Measurements from ENCODE around the gene RBM42. TPM values are rescaled to one million over a fixed set of nuclear protein-coding genes. Genes with fewer than 3 reads are reported as not detected.
A peak's percentile ranks its signal among the peaks of the same experiment; 100 is the strongest.

The RBM42 gene
- polyA plus RNA-seq, 3 donors = 48.2 to 83.4 (median 69.0) TPM

- DNase-seq (ENCODE audit: extremely low read depth in 1 of 11, low read depth in 9 of 11, low spot score in 4 of 11) = no peak
Observed at GRCh38 chr19:35612224-35612558, 16.6 kb upstream of the RBM42 start.

GRCh38 chr19:35612559-35613321, 16.1 kb upstream of the RBM42 start, which contains the start of gene HAUS5:
TSS of gene HAUS5 (plus strand) at chr19:35612735. CDS start at chr19:35612795, 60 bp downstream.
- DNase-seq (ENCODE audit: extremely low read depth in 1 of 11, low read depth in 9 of 11, low spot score in 4 of 11) = peak; percentile 83 to 95 (median 91)

GRCh38 chr19:35613574-35613973, 15.3 kb upstream of the RBM42 start:
- no peak for DNase-seq (ENCODE audit: extremely low read depth in 1 of 11, low read depth in 9 of 11, low spot score in 4 of 11)

GRCh38 chr19:35615036-35615435, 13.8 kb upstream of the RBM42 start:
- no peak for DNase-seq (ENCODE audit: extremely low read depth in 1 of 11, low read depth in 9 of 11, low spot score in 4 of 11)

GRCh38 chr19:35618857-35619256, 10.0 kb upstream of the RBM42 start:
- no peak for DNase-seq (ENCODE audit: extremely low read depth in 1 of 11, low read depth in 9 of 11, low spot score in 4 of 11)

DNA sequence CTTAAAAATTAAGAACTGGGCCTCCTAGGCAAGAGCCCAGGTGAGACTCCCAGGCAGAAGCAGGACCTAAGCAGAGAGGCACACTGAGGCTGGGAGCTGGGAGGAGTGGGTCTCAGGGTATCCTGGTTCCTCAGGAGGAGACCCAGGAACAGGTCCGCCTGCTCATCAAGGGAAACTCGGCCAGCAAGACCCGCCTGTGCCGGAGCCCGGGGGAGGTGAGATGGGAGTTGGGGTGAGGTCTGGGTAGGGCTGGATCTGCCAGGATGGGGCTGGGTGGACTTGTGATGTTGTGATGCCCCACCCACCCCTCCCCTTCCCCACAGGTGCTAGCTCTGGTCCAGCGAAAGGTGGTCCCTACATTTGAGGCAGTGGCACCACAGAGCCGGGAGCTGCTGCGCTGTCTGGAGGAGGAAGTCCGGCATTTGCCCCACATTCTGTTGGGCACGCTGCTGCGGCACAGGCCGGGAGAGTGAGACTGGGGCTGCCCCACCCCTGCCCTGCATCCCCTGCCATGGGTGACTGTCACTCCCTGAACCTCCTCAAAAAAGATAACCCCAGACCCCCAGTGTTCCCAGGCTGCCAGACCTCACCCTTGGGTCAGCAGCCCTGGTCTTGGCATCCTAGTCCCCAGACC, 9.4 kb upstream of the RBM42 start:
- no peak for DNase-seq (ENCODE audit: extremely low read depth in 1 of 11, low read depth in 9 of 11, low spot score in 4 of 11)

GRCh38 chr19:35620001-35620400, 8.8 kb upstream of the RBM42 start:
- DNase-seq (ENCODE audit: extremely low read depth in 1 of 11, low read depth in 9 of 11, low spot score in 4 of 11) = no peak

GRCh38 chr19:35621708-35622107, 7.1 kb upstream of the RBM42 start:
- no peak for DNase-seq (ENCODE audit: extremely low read depth in 1 of 11, low read depth in 9 of 11, low spot score in 4 of 11)

DNA sequence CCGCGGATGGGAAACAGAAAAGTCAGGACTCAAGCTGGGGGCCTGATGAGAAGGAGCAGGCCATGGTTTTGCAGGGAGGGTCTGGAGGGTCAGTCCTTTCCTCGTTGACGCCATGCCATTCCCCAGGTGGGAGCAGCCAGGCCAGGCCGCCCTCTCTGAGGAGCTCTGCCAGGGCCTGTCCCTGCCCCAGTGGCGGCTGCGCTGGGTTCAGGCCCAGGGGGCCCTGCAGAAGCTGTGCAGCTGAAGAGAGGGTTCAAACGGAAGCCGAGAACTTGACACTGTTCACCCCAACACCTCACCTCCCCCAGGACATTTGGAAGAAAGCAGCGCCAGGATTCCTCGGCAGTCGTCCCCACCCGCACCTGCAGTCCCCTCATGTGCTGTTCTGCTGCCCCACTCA, 6.1 kb upstream of the RBM42 start:
- no peak for DNase-seq (ENCODE audit: extremely low read depth in 1 of 11, low read depth in 9 of 11, low spot score in 4 of 11)

DNA sequence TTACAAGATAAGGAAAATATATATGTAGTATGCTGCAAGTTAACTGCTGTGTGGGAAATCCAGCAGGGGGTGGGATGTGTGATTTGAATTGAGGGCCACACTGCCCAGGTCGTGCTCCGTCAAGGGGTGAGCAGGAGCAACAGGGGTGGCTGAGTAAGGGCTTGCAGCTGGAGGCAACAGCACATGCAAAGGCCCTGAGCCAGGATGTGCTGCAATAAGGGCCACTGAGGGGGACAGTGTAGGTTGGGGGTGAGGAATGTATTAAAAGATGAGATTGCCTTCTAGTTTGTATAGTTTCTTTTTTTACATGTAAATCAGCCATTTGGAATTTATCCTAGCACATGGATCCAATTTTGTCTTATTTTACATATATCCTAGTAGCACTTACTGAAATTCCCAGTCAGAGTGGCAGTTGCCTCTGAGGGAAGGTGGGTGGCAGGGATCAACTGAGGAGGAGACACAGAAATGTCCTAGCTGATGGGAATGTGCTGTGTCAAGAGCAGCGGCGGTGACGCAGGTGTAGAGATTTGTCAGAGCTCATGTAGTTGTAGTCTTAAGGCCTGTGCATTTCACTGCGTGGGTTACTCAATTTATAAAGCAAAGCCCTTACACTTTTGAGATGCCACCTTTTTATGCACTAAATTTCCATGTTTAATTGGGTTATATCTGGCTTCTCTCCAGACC, 5.4 kb upstream of the RBM42 start:
- no peak for DNase-seq (ENCODE audit: extremely low read depth in 1 of 11, low read depth in 9 of 11, low spot score in 4 of 11)

DNA sequence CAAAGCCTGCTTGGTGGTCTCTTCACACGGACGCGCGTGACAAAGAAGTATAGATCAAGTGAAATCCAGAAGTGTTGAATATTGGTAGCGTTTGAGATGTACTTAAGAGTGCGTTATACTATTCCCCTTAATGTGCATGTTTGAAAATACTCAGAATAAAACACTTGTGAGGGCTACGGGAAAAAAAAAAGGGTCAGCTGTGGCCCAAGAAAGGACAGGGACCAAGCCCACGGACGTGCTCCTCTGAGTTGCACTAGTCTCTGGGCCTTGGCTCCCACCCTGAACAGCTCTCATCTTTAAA, 622 bp upstream of the RBM42 start:
- DNase-seq (ENCODE audit: extremely low read depth in 1 of 11, low read depth in 9 of 11, low spot score in 4 of 11) = no peak

- no peak for DNase-seq (ENCODE audit: extremely low read depth in 1 of 11, low read depth in 9 of 11, low spot score in 4 of 11)
Observed at GRCh38 chr19:35629332-35629633, 447 bp downstream of the RBM42 start.

DNA sequence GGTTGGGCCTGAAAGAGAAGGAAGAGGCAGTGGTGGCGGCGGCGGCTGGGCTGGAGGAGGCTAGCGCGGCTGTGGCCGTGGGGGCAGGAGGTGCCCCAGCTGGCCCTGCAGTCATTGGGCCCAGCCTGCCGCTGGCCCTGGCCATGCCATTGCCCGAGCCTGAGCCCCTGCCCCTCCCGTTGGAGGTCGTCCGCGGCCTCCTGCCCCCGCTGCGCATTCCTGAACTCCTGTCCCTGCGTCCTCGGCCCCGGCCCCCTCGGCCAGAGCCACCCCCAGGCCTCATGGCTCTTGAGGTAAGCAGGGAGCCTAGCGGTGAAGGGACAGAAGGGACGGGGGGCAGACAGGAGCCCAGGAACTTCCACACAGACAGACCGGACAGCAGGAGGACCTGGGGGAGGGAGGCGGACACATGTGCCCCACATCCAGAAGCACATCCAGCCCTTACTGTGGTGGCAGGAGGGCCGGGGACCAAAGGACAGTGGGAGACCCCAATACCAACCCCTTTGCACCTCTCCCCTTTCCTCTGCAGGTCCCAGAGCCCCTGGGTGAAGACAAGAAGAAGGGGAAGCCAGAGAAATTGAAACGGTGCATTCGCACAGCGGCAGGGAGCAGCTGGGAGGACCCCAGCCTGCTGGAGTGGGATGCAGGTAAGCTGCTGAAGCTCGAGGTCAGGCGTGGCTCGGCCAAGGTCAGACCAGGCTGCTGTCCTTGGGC, 5.0 kb downstream of the RBM42 start:
- DNase-seq (ENCODE audit: extremely low read depth in 1 of 11, low read depth in 9 of 11, low spot score in 4 of 11) = no peak

DNA sequence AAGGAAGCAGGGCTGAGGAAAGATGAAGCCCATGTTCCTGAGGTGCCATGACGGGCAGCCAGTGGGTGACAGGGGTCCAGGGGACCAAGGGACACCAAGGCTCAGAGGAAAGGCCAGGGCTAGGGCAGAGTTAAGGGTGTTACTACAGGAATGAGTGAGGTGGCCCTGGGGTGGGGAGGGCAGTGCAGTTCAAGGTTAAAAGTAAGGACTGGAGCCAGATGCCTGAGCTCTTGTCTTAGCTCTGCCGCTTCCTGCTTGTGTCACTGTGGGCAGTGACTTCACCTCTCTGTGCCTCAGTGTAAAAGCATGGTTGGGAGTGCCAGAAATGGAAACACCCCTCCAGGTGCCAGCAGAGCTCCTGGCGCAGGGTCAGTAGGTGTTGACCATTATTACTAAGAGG, 7.8 kb downstream of the RBM42 start:
- DNase-seq (ENCODE audit: extremely low read depth in 1 of 11, low read depth in 9 of 11, low spot score in 4 of 11) = no peak

DNA sequence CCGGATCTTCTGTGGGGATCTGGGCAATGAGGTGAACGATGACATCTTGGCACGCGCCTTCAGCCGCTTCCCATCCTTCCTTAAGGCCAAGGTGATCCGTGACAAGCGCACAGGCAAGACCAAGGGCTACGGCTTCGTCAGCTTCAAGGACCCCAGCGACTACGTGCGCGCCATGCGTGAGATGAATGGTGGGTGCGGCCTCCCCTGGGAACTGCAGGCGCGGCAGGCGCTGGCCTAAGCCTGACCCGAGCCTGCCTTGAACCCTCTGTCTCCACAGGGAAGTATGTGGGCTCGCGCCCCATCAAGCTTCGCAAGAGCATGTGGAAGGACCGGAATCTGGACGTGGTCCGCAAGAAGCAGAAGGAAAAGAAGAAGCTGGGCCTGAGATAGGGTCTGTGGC, 8.3 kb downstream of the RBM42 start:
- no peak for DNase-seq (ENCODE audit: extremely low read depth in 1 of 11, low read depth in 9 of 11, low spot score in 4 of 11)

DNA sequence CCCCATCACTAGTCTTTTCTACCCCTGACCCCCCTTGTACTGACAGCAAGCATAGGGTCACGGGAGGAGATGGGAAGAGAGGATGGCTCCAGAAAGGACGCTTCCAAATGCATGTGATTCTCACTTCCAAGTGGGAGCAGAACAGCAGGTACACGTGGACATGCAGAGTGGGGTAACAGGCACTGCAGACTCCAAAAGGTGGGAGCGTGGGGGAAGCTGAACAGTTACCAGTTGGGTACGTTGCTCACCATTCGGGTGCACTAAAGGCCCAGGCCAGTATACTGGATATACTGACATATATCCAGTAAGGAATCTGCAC, 10.4 kb downstream of the RBM42 start:
- no peak for DNase-seq (ENCODE audit: extremely low read depth in 1 of 11, low read depth in 9 of 11, low spot score in 4 of 11)

DNA sequence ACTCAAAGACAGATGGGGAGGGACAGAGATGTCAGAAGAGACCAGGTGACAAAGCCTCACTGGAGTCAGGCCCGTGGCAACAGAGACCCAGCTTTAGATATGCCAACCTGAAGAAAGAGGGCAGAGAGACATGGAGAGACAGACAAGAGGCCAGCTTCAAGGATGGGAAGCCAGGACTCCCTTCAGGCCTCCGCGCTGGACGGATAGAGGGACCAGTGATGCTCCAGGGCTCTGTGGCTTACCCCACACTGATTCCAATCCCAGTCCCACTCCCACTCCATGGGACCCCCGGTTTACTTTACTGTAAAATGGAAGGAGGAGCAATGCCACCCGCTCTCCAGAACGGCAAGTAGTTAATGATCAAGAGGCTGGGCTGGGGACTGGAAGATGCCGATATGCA, 11.0 kb downstream of the RBM42 start:
- no peak for DNase-seq (ENCODE audit: extremely low read depth in 1 of 11, low read depth in 9 of 11, low spot score in 4 of 11)

DNA sequence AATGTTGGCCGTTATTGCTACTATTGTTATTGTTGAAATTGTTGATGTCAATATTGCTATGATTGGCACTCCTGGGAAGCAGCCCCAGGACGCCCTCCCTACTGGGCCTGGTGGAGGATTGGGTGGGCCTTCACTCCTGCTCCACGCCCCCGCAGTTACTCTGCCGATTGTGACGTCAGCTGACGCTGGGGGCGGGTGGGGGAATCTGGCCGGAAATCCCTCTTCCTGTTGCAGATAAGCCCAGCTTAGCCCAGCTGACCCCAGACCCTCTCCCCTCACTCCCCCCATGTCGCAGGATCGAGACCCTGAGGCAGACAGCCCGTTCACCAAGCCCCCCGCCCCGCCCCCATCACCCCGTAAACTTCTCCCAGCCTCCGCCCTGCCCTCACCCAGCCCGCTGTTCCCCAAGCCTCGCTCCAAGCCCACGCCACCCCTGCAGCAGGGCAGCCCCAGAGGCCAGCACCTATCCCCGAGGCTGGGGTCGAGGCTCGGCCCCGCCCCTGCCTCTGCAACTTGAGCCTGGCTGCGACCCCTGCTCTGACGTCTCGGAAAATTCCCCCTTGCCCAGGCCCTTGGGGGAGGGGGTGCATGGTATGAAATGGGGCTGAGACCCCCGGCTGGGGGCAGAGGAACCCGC, 12.8 kb downstream of the RBM42 start, which contains the start of gene ETV2:
Gene ETV2, plus strand, starts transcription at position 231 of the 637 bp plus-strand sequence. CDS start 716 bp downstream, outside the sequence.
- peak in 2 of 11 donors; percentile 18 to 42 for DNase-seq (ENCODE audit: extremely low read depth in 1 of 11, low read depth in 9 of 11, low spot score in 4 of 11)

DNA sequence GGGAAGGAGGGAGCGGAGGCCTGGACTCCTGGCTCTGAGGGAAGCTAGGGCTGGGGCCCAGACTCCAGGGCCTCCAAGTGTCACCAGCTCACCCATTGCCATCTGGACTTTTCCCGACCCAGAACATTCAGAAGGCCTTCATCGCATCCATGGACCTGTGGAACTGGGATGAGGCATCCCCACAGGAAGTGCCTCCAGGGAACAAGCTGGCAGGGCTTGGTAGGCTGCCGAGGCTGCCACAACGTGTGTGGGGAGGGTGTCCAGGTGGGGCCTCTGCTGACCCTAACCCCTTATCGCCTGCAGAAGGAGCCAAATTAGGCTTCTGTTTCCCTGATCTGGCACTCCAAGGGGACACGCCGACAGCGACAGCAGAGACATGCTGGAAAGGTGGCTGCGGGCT, 13.5 kb downstream of the RBM42 start:
- no peak for DNase-seq (ENCODE audit: extremely low read depth in 1 of 11, low read depth in 9 of 11, low spot score in 4 of 11)

DNA sequence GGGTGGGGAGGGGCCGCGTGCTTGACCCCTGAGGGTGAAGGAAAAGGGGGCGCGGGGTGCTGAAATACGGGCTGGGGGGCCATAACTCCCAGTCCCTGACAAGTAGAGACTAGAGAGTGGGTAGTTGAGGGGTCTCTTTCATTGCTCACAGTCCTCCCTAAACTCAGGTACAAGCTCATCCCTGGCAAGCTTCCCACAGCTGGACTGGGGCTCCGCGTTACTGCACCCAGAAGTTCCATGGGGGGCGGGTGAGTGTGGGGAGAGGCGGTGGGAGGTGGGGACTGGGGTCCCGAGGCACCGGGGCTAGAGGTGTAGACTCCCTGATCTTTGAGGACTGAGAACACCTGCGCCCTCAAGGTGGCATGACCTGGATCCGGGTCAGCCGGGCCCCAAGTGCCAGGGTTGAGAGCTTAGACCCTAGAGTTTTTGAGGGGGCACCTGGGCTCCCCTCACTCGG, 14.0 kb downstream of the RBM42 start:
- DNase-seq (ENCODE audit: extremely low read depth in 1 of 11, low read depth in 9 of 11, low spot score in 4 of 11) = no peak
